Astrocyte of the spinal cord (primary cell): Measurements from ENCODE around the gene ITSN1.
A peak's percentile ranks its signal among the peaks of the same experiment; 100 is the strongest.

Source experiments
- DNase-seq: peaks from one replicate; pipeline ENCODE4 v3.0.0; 2011; ENCODE audit warnings: low read depth, low spot score
- H3K4me3 ChIP-seq: 2 replicates; pipeline ENCODE4 v1.5.1; 2011; ENCODE audit warnings: low read depth, mild to moderate bottlenecking, low read length, moderate library complexity
- in situ Hi-C: cut with HindIII; loops from 2 replicates; pipeline ENCODE4 v1.10.0; 2017; ENCODE audit warnings: low sequenced_read_pairs
- TF ChIP-seq, protein P1 (sequence below): IDR thresholded peaks from 2 replicates; pipeline ENCODE4 v1.5.1; 2012; ENCODE audit warnings: low read depth, mild to moderate bottlenecking, low read length, inconsistent platforms

Gene ITSN1

DNA sequence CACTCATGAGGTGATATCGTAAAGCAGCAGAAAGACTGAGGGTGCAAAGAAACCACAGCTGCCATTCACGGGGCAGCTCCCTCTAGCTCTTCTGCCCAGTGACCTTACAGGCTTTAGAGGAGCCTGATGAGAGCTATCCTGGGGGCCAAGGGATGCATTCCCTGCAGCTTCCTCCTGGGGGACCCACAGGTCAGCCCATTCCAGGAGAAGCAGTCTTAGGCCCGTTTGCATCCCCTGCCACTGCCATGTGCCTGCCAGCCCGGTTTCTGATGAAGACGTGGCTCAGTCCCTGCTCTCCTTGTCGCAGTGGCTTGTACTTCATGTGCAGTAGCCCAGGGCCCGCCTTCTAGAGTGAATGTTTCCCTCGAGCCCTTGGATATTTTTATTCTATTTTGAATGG is 250.6 kb downstream of the ITSN1 start:
- no peak overlapping the region for H3K4me3 ChIP-seq
- TF ChIP-seq, protein P1, sequence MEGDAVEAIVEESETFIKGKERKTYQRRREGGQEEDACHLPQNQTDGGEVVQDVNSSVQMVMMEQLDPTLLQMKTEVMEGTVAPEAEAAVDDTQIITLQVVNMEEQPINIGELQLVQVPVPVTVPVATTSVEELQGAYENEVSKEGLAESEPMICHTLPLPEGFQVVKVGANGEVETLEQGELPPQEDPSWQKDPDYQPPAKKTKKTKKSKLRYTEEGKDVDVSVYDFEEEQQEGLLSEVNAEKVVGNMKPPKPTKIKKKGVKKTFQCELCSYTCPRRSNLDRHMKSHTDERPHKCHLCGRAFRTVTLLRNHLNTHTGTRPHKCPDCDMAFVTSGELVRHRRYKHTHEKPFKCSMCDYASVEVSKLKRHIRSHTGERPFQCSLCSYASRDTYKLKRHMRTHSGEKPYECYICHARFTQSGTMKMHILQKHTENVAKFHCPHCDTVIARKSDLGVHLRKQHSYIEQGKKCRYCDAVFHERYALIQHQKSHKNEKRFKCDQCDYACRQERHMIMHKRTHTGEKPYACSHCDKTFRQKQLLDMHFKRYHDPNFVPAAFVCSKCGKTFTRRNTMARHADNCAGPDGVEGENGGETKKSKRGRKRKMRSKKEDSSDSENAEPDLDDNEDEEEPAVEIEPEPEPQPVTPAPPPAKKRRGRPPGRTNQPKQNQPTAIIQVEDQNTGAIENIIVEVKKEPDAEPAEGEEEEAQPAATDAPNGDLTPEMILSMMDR = no peak
- in situ Hi-C loops = no loop called here

DNA sequence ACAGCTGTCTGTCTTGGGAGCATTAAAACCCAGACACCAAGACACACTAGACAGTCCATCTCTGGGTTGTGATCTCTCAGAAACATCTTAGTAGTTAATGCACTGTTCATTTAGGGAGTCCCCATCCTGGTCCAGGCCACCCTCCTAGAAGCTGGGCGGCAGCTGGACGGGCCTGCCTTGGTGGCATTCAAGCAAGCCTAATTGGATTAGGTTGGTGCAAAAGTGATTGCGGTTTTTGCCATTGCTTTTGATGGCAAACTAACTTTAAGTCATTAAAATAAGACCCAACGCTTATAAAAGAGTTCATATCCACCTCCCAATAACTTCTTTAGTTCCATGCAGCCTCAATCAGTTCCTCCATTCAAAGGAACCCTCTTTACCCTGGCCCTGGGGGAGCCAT is 251.6 kb downstream of the ITSN1 start:
- in situ Hi-C loops = no loop called here
- TF ChIP-seq, protein P1 = no peak

More for the DNA sequence above, 250.6 kb downstream of the ITSN1 start:
- no peak for DNase-seq

GRCh38 chr21:33894736-33895288 is 252.5 kb downstream of the ITSN1 start:
- in situ Hi-C loops = no loop called here
- peak; percentile 88 for DNase-seq
- H3K4me3 ChIP-seq = peak overlapping the region; percentile 21
- TF ChIP-seq, protein P1 = peak; percentile 94

More for the DNA sequence above, 251.6 kb downstream of the ITSN1 start:
- no peak for DNase-seq
- H3K4me3 ChIP-seq = no peak overlapping the region

- TF ChIP-seq, protein P1 = no peak
These were observed 253.1 kb downstream of the ITSN1 start for GRCh38 chr21:33895356-33895755.

DNA sequence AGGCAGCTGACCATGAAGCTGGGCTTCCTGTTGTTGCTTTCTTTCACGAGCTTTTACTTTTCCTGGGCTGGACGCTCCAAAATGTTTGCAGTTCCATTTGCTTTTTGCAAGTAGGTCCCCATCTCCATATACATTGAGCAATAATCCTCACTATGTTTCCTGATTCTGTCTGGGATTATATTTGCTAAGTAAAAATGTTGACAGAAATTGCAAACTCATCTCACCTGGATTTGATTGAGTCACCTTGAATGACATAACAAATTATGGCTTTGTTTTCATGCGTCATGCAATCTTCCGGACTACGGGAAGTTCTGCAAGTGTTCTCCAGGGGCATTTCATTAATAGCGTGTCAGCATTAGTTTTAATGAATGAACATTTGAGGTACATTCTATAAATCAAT is 254.4 kb downstream of the ITSN1 start:
- TF ChIP-seq, protein P1 = no peak
- H3K4me3 ChIP-seq = no peak overlapping the region
- no peak for DNase-seq
- in situ Hi-C loops = no loop called here

More at GRCh38 chr21:33895356-33895755, 253.1 kb downstream of the ITSN1 start:
- DNase-seq = no peak
- no peak overlapping the region for H3K4me3 ChIP-seq
- in situ Hi-C loops = no loop called here

DNA sequence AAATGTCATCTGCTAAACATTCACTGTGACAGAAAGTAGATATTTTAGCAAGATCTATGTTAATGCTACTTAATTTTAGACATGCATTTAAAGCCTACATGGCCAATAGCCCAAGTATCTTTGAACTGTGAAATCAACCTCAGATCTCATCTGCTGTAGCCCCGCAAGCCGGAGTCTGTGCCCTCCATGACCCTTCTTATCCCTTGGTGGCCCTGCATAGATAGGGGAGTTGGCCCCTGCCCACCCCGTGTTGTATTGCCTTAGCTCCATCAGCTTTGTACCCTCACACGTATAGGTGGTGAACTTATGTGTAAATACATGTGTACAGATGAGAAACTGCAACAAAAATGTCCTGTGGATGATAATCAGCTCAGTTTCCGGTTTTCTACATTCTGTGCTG is 254.8 kb downstream of the ITSN1 start:
- TF ChIP-seq, protein P1 = no peak
- H3K4me3 ChIP-seq = no peak overlapping the region
- DNase-seq = no peak
- in situ Hi-C loops = no loop called here
